ENCODE data around the gene GNMT. TPM values are rescaled to one million over a fixed set of nuclear protein-coding genes. Genes with fewer than 3 reads are reported as not detected.
"Not testable (repeated sequence)": the region's sequence is repeated elsewhere in the genome, so short reads cannot be mapped to it uniquely, and the experiment has no call there.

GNMT gene
- total RNA-seq, 1 donor from 2014 or later = 1.7 TPM

- DNase-seq (ENCODE audit: low spot score in 2 of 2, unreplicated experiment in 2 of 2) = no peak
- H3K36me3 Mint-ChIP-seq = peaks cover 16% of the 10 kb centered on the region
- no peaks in the 10 kb centered on the region for H3K27me3 Mint-ChIP-seq (ENCODE audit: low read depth)
- peaks cover 27% of the 10 kb centered on the region for H3K4me1 Mint-ChIP-seq
- no peaks in the 10 kb centered on the region for H3K9me3 Mint-ChIP-seq
- H3K4me3 Mint-ChIP-seq = no peak overlapping the region
- H3K27ac Mint-ChIP-seq = no peak overlapping the region
- TF ChIP-seq CTCF (IDR thresholded peaks at IDR 0.05; ENCODE audit: unreplicated experiment) = no peak
Measured at GRCh38 chr6:42987533-42988451, 27.2 kb downstream of the GNMT start.

- Mint-ChIP-seq H3K27ac (no peak overlapping the region), H3K4me1 (peaks cover 27% of the 10 kb centered on the region), H3K9me3 (no peaks in the 10 kb centered on the region), H3K36me3 (peaks cover 19% of the 10 kb centered on the region), H3K4me3 (no peak overlapping the region), H3K27me3 (ENCODE audit: low read depth) (no peaks in the 10 kb centered on the region)
- no peak for TF ChIP-seq CTCF (IDR thresholded peaks at IDR 0.05; ENCODE audit: unreplicated experiment)
- no peak for DNase-seq (ENCODE audit: low spot score in 2 of 2, unreplicated experiment in 2 of 2)
Measured at GRCh38 chr6:42988486-42989020, 28.0 kb downstream of the GNMT start.

- DNase-seq (ENCODE audit: low spot score in 2 of 2, unreplicated experiment in 2 of 2) = no peak
- H3K4me3 Mint-ChIP-seq = no peak overlapping the region
- no peak overlapping the region for H3K27ac Mint-ChIP-seq
- no peaks in the 10 kb centered on the region for H3K27me3 Mint-ChIP-seq (ENCODE audit: low read depth)
- H3K36me3 Mint-ChIP-seq = peaks cover 20% of the 10 kb centered on the region
- no peaks in the 10 kb centered on the region for H3K9me3 Mint-ChIP-seq
- H3K4me1 Mint-ChIP-seq = peaks cover 21% of the 10 kb centered on the region
- no peak for TF ChIP-seq CTCF (IDR thresholded peaks at IDR 0.05; ENCODE audit: unreplicated experiment)
Measured at GRCh38 chr6:42989923-42990322, 29.4 kb downstream of the GNMT start.

GRCh38 chr6:42993445-42993844, 32.9 kb downstream of the GNMT start:
- peaks cover 20% of the 10 kb centered on the region for H3K36me3 Mint-ChIP-seq
- no peaks in the 10 kb centered on the region for H3K27me3 Mint-ChIP-seq (ENCODE audit: low read depth)
- no peak overlapping the region for H3K27ac Mint-ChIP-seq
- H3K9me3 Mint-ChIP-seq = no peaks in the 10 kb centered on the region
- no peaks in the 10 kb centered on the region for H3K4me1 Mint-ChIP-seq
- no peak for TF ChIP-seq CTCF (IDR thresholded peaks at IDR 0.05; ENCODE audit: unreplicated experiment)
- no peak overlapping the region for H3K4me3 Mint-ChIP-seq
- no peak for DNase-seq (ENCODE audit: low spot score in 2 of 2, unreplicated experiment in 2 of 2)

- Mint-ChIP-seq H3K4me3 (no peak overlapping the region), H3K27ac (peak overlapping the region; percentile 40), H3K4me1 (no peaks in the 10 kb centered on the region), H3K27me3 (ENCODE audit: low read depth) (no peaks in the 10 kb centered on the region), H3K36me3 (peaks cover 7% of the 10 kb centered on the region), H3K9me3 (no peaks in the 10 kb centered on the region)
- TF ChIP-seq CTCF (IDR thresholded peaks at IDR 0.05; ENCODE audit: unreplicated experiment) = no peak
- DNase-seq (ENCODE audit: low spot score in 2 of 2, unreplicated experiment in 2 of 2) = no peak
Measured at GRCh38 chr6:42996513-42996912, 36.0 kb downstream of the GNMT start.

GRCh38 chr6:42998205-42998604, 37.7 kb downstream of the GNMT start:
- H3K36me3 Mint-ChIP-seq; H3K27me3 Mint-ChIP-seq (ENCODE audit: low read depth); H3K27ac Mint-ChIP-seq; H3K9me3 Mint-ChIP-seq; DNase-seq (ENCODE audit: low spot score in 2 of 2, unreplicated experiment in 2 of 2); H3K4me3 Mint-ChIP-seq; H3K4me1 Mint-ChIP-seq: not testable (repeated sequence)

All from mesothelial cell of epicardium (in vitro differentiated cells).